Posterior cingulate gyrus (tissue), 11 donors: Measurements from ENCODE around the gene IL18R1.

ENCODE experiments used
- DNase-seq, 10 donors: peaks; one replicate each; pipeline versions ENCODE4 v3.0.0 to v3.0.0-alpha.2; 2020 to 2021; ENCODE audit warnings: mixed read lengths in 3 of 10
- intact Hi-C: fragments of 100-400 bp; cut with DNase I; formaldehyde crosslinking; loops from one replicate; pipeline ENCODE4 v1.15.1; 2023

The IL18R1 gene

DNA sequence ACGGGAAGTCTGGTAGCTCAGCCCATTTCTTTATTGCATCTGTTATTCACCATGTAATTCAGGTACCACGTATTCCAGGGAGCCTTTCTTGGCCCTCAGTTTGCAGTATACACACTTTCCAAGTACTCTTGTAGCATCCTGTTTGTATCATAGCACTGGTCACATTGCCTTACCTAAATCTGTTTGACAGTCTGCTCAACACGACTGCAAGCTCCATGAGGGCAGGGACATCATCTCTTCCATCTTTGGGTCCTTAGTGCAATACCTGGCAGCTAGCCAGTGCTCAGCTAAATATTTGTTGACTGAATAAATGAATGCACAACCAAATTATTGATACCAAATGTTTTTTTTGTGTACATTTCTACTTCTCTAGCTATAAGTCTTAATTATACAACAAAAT, 11.2 kb upstream of the IL18R1 start:
- intact Hi-C loops, result no loop called here

DNA sequence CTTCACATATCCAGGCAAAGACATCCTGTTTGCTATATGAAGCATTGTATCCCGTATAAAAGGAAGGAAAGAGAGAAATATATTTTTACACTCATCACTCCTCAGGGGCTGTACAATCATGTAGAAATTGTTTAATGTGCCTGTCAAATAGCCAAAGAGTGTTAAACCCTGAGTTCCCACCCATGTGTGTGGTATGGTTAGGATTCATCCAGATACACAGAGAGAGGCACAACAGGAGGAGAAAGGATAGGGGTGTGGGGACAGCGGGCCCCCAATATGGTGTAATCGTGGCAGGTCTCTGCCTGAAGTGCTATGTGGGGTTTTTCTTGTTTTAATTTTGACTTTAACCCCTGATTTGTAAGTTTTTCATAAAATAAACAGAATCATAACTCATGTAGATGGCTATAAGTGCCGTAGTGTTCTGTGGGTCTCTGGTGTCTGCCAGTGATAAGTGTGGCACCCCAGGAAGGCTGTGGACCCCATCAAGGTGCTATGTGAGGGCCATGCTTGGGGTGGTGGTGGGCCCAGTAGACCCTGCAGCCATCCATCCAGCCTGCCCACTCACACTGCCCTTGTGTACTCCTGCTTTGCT, 10.2 kb upstream of the IL18R1 start:
- intact Hi-C loops, result no loop called here
- DNase-seq, result no peak

More for the DNA sequence above, 11.2 kb upstream of the IL18R1 start:
- no peak for DNase-seq

DNA sequence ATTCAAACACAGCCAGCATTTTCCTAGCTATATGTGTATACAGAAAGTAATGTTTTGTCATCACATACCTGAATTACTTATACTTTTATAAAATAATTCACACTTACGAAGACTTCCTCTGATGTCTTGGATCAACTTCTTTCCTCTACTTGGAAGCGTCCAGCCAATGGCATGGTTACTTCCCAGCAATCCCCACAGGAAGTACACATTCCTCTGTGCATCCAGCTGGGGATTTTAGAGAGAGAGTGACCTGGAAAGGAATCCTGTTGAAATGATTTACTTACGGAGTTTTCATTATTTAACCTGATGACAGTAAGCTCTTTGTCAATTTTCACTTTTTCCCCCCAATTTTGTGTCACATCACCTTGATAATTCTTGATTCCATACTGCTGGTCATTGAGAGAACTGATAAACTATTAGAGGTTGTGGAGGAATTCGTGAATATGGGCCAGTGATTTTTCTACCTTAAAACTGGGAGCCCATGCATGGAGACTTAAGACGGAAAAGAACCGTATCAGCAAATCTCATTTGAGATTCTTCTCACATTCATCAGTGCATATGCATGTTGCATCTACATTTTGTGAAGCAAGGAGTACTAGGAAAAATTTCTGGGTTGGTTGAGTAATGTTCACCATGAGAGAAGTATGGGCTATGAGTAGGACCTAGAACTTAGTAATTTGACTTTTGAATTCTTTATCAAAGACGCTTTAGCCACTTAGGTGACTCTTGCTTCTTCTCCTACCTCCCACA, 9.0 kb upstream of the IL18R1 start:
- intact Hi-C loops, result no loop called here
- no peak for DNase-seq

DNA sequence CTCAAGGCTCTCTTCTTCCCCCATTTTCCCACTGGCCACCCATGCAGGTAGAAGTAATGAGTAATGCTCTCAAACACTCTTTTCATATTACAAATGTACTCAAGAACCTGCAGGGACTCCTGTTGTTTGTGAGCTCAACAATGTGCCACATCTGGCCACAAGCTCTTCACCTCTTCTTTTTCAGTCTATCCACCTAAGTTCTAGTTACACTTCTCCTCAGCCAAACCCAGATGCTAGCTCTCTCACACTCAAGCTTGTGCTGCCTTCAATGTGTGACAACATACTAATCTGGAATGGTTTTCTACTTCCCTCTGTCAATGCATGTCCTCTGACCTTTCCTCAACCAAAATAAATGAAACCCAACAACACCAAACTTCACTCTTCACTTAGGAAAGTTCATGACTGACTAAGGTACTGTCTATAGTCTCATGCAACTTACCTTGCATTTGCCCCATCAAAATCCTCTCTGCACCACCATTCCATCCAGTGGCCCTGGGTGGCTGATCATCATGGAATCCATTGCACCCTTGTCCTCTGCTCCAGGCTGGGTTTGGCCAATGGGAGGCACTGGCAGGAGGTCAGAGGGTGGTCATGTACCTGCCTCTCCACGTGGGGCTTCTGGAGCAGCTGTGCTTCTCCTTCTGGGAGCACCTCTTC, 5.3 kb upstream of the IL18R1 start:
- no peak for DNase-seq
- intact Hi-C loops, result no loop called here

DNA sequence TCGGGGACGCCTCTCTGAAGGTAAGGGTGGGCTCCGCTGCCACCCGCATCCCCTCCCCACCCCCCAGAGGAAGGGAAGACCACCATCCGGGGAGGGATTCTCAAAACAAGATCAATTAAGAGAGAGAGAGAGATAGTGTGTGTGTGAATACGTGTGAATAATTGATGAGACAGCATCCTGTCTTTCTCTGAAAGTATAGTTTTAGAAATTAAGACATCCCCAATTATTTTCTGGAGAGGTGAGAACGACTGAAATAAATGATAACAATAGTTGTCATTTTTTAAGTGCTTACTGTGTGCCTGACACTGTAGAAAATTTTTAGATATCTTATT, 751 bp downstream of the IL18R1 start:
- intact Hi-C loops, result loop anchor here (5.0 kb wide), 2 partner anchors 114 to 334 kb away; no protein-coding TSS in a partner anchor
- DNase-seq, result no peak

DNA sequence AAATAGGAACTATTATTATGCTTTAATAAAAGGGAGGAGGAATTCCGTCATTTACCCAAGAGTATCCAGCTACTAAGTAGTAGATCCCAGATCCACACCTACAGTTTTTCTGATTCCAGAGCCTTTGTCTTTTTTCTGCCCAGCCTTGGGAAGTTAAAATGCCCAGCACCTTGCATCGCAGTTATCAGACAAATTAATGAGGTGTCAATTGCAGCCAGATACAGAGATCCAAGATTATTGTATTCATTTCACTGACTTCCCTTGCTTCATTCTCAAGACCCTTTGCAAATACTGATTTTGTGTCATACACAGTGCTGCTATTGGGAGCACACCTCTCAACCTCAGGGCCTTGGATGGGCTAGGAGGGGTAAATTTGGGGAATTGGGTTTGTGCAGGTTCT, 1.1 kb downstream of the IL18R1 start:
- intact Hi-C loops, result loop anchor here (5.0 kb wide), 2 partner anchors 114 to 334 kb away; no protein-coding TSS in a partner anchor
- DNase-seq, result no peak

DNA sequence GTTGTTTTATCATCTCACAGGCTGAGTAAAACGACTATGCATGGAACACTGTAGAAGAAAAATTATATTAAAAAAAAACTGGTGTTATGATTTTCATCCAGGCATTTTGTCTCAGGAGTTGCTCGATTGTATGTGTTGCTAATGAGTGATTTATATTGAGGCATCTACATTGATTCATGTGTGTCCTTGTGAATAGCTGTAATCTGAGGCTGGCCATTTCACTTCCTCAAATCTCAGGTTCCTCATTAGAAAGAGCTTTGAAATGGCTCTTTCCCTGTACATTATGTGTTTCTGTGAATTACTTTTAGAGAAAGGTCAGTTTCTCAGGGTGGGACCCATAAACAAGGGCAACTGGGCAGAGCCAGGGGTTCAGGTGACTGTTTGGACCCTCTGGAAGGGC, 2.3 kb downstream of the IL18R1 start:
- no peak for DNase-seq
- intact Hi-C loops, result loop anchor here (5.0 kb wide), 2 partner anchors 116 to 336 kb away; no protein-coding TSS in a partner anchor

DNA sequence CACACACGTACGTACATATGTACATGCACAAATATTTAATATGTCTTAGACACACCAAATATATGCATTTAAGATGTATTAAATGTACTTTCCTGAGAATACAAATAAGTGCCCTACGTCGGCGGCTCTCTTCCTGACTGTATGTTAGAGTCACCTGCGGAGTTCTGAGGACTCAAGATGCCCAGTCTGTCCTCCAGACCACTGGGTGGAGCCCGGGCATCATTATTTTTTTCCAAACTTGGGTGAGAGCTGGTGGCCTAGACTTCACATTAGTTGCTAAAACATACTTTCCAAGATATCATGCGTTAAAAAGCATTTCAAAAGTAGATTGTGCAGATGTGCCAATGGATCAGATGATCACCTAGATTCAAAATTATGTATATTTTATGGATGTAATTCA, 2.9 kb downstream of the IL18R1 start:
- intact Hi-C loops, result loop anchor here (5.0 kb wide), 2 partner anchors 116 to 336 kb away; no protein-coding TSS in a partner anchor

DNA sequence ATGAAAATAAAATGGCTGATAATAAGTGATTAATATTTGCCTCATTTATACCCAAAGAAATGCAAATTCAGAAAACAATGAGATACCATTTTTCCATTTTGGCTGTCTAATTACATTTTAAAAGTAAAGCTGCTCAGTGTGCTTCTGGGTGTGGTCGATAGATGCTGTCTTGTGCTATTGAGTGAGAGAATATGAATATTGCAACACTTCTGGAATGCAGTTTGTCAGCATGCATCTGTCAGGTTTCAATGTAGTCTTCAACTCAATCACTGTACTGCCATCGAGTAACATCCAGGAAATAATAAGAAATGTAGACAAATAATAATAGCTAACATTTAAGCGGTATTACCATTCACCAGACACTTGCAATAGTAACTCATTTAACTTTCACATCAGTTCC, 3.9 kb downstream of the IL18R1 start:
- no peak for DNase-seq
- intact Hi-C loops, result loop anchor here (5.0 kb wide), 2 partner anchors 117 to 337 kb away; no protein-coding TSS in a partner anchor

More for the DNA sequence above, 2.9 kb downstream of the IL18R1 start:
- no peak for DNase-seq

DNA sequence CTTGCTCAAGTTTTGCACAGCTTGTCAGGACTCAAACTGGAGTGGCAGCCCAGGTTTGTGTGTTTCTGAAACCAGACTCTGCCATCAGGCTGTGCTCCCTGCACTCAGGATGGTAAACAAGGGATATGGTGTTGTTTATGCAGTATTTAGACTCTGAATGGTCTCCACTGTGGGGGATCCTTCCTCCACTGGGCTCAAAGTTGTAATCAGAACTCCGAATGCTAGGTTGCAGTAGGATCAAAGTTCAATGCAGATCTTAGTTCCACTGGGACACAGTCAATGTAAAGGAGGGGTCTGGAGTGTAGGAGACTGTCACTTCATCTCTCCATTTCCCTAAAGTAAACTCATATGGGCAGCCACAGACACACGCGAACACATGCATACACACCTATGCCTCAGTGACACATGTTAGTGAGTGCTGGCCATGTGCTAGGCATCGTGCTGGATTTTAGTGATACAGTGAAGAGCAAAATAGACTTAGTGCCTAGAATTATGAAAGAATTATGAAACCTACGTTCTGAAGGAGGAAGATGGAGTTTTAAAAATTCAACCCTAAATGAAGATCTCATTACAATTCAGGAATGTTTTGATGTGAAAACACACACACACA, 6.1 kb downstream of the IL18R1 start:
- intact Hi-C loops, result no loop called here
- DNase-seq, result no peak

DNA sequence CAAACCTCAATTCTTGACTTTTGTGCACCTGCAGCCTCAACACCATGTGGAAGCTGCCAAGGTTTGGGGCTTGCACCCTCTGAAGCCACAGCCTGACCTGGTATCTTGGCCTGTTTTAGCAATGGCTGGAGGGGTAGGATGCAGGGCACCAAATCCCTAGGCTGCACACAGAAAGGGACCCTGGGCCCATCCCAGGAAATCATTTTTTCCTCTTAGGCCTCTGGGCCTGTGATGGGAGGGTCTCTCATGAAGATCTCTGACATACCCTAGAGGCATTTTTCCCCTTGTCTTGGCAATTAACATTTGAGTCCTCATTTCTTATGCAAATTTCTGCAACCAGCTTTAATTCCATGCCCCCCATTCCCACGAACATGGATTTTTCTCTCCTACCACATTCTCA, 10.2 kb downstream of the IL18R1 start:
- DNase-seq, result no peak
- intact Hi-C loops, result no loop called here

DNA sequence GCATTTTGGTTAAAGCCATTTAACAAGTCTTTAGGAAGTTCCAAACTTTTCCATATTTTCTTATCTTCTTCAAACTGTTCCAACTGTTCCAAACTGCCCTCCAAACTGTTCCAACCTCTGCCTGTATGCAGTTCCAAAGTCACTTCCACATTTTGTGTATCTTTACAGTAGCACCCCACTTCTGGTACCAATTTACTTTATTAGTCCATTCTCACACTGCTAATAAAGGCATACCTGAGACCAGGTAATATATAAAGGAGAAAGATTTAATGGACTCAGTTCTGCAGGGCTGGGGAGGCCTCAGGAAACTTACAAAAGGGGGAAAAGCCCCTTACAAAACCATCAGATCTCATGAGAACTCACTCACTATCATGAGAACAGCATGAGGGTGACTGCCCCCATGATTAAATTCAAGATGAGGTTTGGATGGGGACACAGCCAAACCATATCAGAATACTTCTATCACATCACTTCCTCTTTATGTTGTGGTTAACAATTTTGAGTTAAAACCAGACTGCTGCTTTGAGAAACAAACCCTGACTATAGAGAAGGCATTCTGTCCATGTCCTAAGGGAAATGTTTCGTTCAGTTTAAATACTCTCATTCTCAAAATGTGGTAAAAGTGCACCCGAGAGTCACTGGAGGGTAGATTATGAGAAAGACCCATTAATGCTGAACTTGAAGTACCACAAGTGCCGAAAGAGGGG, 11.0 kb downstream of the IL18R1 start:
- DNase-seq, result no peak
- intact Hi-C loops, result no loop called here

DNA sequence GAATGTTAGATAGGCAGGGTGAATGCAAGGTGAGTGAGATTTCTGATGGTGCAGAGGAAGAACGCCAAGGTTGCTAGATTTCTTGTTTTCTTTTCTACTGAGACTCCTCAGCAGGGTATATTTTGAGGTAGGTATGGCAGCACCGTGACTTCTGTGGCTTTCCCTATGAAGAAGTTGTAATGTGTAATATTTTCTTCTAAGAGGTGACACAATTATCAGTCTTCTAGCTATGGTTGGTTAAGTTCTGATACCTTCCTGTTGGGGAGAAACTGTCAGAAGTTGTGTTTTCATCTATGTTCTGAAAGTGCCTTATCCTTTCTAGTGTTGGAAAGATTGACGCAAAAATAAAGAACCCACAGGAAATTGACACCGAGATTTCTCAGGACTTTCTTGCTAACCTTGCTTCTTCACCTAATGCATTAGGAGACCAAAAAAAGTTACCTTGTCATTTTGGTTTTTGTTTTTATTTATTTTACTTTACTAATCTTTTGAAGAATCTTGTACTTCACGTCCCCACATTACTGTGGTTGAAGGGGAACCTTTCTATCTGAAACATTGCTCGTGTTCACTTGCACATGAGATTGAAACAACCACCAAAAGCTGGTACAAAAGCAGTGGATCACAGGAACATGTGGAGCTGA, 11.9 kb downstream of the IL18R1 start:
- intact Hi-C loops, result no loop called here
- DNase-seq, result no peak

DNA sequence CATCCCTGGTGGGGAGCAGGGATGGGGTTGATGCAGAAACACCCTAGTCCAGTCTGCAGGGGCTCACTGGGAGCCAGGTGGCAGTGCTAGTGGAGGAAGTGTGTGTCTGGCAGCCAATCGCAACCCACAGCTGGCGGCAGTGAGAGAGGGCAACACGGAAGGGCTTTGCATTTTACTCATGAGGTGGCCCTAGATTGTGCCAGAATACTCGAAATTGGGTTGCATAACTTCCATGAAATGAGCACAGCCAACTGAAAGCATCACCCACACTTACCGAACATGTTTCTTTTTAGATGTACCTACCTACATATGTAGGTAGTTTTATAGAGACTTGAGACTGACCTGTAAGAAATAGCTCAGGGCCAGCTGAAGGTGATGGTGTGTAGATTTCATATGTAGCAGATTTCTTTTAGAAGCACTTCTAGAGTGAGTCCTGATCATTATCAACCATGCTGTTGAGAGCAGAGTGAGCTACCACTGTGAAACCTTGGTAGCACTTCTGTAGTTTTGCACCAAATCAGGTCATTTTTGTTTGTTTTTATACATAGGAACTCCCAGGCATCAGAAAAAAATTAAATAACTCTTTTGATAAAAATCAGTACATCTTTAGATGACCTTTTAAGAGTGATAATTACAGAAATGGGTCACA, 13.0 kb downstream of the IL18R1 start:
- no peak for DNase-seq
- intact Hi-C loops, result no loop called here

DNA sequence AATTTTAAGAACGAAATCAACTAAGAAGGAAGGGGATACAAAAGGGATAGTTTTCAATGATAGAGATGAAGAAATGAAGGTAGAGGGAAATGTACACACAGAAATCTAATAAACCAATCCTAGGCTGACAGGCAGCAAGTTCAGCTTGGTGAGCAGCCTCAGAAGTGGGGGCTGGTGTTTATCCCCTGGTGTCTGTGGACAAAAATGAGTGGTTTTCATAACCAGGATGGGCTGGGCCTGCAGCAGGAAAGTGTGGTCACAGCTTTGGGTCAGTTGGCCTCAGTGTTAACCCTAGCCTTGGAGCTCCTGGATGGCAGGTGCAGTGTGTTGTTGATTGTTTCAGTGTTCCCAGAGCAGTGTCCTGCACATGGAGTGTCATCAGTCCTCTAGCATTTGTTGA, 14.3 kb downstream of the IL18R1 start:
- DNase-seq, result no peak
- intact Hi-C loops, result no loop called here

DNA sequence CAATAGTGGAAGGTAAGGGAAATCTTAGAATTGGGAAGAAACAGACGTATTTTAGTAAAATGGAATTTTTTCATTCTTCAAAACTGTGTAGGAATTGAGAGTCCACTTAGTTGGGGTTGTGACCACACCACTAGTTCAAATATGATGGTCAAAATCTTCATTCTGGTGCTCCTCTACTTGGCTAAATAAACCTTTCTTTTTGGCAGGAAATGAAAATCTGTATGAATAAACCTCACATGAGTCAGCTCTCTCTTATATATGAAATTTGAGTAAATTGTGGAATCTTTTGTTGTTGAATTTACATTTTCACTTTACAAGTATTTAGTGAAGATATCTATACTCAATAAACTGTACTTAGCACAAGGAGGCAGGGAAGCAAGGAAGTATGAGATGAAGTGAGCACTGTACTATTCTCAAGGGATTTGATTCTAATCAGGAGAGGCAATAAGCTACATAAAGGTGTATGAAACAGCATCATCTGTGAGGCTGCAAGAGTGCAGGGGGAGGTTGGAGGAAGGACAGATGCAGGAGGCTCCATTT, 20.5 kb downstream of the IL18R1 start:
- intact Hi-C loops, result no loop called here
- DNase-seq, result no peak

DNA sequence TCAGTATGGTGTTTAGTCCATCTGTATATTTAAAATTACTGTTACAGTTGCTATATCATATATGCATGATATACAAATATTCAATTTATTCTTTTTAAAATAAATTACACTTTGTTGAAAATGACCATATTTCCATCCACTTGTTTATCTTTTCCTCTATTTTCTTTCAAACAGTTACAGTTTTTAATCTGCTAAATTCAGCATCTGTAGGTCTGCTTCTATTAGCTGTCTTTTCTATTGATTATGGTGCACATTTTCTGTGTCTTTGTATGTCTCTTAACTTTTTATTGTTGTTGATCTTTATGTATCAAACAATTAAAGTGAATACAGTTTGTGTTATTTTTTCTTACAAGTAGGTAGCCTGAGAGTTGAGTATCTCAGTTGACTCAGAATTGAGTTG, 28.1 kb downstream of the IL18R1 start:
- no peak for DNase-seq

DNA sequence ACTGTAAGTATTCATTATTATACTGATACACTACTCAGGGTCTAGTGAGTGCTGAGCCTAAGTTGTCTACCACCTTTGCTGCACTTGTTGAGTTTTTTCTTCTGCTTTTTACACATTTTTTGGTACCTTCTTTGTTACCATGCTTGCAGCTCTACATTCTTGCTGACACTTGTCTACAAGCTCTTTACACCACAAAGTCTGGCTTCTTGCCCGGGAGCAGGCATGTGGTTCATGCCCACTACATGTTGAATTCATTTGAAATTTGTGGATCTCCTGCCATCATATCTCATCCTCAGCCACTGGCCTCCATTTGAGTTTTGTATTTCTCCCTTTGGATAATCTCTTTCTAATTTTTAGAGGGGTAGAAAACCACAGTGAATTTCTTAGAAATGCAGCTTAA, 29.9 kb downstream of the IL18R1 start:
- no peak for DNase-seq
- intact Hi-C loops, result no loop called here

More for the DNA sequence above, 28.1 kb downstream of the IL18R1 start:
- intact Hi-C loops, result no loop called here

DNA sequence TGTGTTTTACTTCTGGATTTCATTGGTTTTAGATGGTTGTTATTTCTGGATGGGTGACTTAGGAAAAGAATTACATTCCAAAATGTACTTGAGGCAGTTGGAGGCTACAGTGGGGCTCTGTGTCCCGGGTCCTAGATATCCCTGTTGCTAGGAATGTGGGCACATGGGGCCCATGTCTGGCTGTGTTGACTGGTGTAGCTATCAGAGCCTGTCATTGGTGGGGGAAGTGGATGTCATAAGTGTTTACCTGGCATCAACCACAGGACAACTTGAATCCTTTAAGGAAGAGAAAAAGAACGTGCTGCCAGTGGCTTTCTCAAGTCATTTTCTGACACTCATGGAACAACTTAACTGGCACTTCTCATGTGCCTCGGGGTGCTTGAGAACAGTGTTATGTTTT, 30.4 kb downstream of the IL18R1 start:
- intact Hi-C loops, result no loop called here
- no peak for DNase-seq
